T-helper 2 cell treated with Interferon-gamma antibody and Interleukin-4, amounts not matched to agents 100 ng/mL and 5 ng/mL, for 36 hours (primary cell): Measurements from ENCODE around the gene LYPD8. TPM values are rescaled to one million over a fixed set of nuclear protein-coding genes. Genes with fewer than 3 reads are reported as not detected.

Experiments
- intact Hi-C: fragments of 100-400 bp; cut with micrococcal nuclease; formaldehyde crosslinking; loops from one replicate; pipeline ENCODE4 v1.15.1; 2023
- total RNA-seq: library from RNA; stranded (reverse); gene quantifications from 2 replicates; pipeline ENCODE4 v1.2.3, GENCODE V29; 2022

The LYPD8 gene
- total RNA-seq, 1 donor from 2014 or later: not detected

DNA sequence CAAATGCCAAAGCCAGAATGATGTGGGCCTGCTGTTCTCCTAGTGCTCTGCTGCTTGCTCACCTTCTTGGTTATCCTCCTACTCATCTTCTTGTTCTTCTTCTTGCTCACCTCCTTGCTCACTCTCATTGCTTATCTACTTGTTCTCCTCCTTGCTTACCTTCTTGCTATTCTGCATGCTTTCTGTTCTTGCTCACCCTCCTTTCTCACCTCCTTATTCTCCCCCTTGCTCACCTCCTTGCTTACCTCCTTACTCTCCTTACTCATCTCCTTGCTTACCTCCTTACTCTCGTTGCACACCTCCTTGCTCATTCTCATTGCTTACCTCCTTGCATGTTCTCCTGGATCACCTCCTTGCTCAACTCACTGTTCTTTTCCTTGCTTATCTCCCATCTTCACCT, 52.8 kb downstream of the LYPD8 start, which contains the start of gene OR14I1:
OR14I1 (minus strand) TSS at position 53 of the 400 bp plus-strand sequence.
- intact Hi-C loops: no loop called here

GRCh38 chr1:248699099-248699498, 56.5 kb downstream of the LYPD8 start:
- intact Hi-C loops: no loop called here

DNA sequence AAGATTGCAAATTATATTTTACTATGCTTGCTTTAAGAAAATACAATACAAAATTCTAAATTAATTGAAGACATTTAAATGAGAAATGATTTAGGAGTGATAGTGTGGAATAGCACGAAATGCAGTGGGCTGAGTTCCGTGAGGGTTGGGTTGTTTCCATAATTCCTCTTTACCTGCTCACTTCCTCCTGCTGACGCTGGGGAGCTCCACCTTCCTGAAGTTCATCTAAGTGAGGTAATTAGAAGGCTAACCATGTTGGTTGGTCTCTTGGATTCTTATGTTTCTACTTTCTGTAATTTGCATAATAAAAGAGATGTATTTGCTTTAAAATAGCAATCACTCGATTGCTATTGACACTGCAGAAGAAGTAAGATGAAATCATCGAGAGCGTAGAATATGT, 57.7 kb downstream of the LYPD8 start:
- intact Hi-C loops: no loop called here

- intact Hi-C loops: no loop called here
Measured at GRCh38 chr1:248696774-248697173, 58.8 kb downstream of the LYPD8 start.

- intact Hi-C loops: no loop called here
Measured at GRCh38 chr1:248696261-248696660, 59.3 kb downstream of the LYPD8 start.

GRCh38 chr1:248695451-248696132, 60.0 kb downstream of the LYPD8 start:
- intact Hi-C loops: no loop called here

- intact Hi-C loops: no loop called here
Measured at GRCh38 chr1:248691567-248692155, 63.9 kb downstream of the LYPD8 start.

Other genes with a start within 250 kb of the LYPD8 start
- gene OR2G6, start 247.7 kb downstream of the LYPD8 start, total RNA-seq: not detected in 2 replicates
- gene OR2T29, start 193.0 kb downstream of the LYPD8 start, total RNA-seq: not detected in 2 replicates
- gene OR2T34, start 181.0 kb downstream of the LYPD8 start, total RNA-seq: not detected in 2 replicates
- not detected in 2 replicates for gene OR2T10, start 158.1 kb downstream of the LYPD8 start, total RNA-seq
- not detected in 2 replicates for gene OR2T11, start 120.7 kb downstream of the LYPD8 start, total RNA-seq
- gene OR2T35, start 110.5 kb downstream of the LYPD8 start, total RNA-seq: not detected in 2 replicates
- not detected in 2 replicates for gene OR2T27, start 100.2 kb downstream of the LYPD8 start, total RNA-seq
- not detected in 2 replicates for gene OR14I1, start 53.0 kb downstream of the LYPD8 start, total RNA-seq
- gene SH3BP5L, start 70.2 kb upstream of the LYPD8 start, total RNA-seq: 30.1 and 33.0 TPM in 2 replicates
- gene ZNF672, start 82.5 kb upstream of the LYPD8 start, total RNA-seq: 48.8 and 49.8 TPM in 2 replicates
- gene ZNF692, start 103.3 kb upstream of the LYPD8 start, total RNA-seq: 64.3 and 67.8 TPM in 2 replicates
- 8.6 and 9.1 TPM in 2 replicates for gene PGBD2, start 150.5 kb upstream of the LYPD8 start, total RNA-seq